GM21723 (cell line): ENCODE data around the gene SGMS1.
"Not testable (repeated sequence)": the region's sequence is repeated elsewhere in the genome, so short reads cannot be mapped to it uniquely, and the experiment has no call there.

Experiments used
- ATAC-seq: cut with Tn5 transposase; IDR thresholded peaks from one replicate; pipeline ENCODE4 v1.9.1; 2021; ENCODE audit warnings: mild to moderate bottlenecking, moderate library complexity; ENCODE audit not compliant: unreplicated experiment

Gene SGMS1

DNA sequence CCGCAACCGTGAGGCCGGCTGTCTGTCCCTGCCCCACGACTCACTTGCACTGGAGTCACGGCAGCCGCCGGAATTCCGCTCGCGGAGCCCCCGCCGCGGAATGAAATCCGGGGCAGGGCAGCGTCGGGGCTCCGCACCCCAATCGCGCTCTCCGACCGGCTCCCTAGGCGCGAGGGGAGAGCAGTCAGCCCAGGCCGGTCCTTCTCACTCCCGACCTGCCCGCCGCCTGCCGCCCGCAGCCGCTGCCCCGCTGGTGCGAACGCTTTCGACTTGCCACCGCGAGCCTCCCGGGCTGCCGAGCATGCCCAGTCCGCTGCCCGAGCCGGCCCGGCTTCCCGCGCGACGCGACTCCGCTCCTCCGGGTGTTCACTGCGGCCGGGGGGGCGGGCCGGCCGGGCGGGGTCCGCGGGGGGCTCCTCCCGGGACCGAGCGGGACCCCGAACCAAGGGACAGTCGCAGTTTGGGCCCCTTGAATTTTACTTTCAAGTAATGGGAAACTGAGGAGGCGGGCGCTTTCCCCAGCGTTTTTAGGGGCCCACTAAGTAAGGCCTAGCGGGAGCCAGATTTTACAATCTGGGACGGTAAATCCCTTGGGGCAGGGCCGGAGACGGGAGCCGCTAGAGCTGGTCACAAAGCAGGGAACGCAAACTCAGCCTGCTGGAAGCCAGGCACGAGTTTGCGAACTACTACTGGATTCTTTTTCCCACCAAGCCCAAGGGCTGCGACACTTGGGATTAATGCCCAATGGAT is at the start of gene SGMS1:
SGMS1 (minus strand) TSS at position 294 of the 750 bp plus-strand sequence. CDS start 279,842 bp downstream, outside the sequence.
- ATAC-seq: peak; percentile 35

DNA sequence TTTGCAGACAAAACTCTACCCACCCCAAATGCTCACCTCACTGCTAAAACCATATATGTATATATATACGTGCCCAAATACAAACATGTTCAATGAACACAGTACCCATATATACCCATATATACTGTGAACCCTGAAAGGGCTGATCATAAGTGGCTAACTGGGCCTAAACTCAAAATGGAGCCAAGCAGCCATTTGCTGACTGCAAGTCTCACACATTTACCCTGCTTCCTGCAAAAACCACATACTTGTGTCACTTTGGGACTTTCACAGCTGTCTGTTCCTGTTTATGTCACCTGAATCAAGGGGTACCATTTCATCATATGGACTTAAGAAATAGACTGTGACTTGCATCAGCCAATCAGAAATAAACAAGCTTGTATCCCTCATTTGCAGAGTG is 48.4 kb upstream of the SGMS1 start:
- peak; percentile 63 for ATAC-seq

GRCh38 chr10:50671645-50672044 is 47.9 kb upstream of the SGMS1 start:
- not testable (repeated sequence) for ATAC-seq

DNA sequence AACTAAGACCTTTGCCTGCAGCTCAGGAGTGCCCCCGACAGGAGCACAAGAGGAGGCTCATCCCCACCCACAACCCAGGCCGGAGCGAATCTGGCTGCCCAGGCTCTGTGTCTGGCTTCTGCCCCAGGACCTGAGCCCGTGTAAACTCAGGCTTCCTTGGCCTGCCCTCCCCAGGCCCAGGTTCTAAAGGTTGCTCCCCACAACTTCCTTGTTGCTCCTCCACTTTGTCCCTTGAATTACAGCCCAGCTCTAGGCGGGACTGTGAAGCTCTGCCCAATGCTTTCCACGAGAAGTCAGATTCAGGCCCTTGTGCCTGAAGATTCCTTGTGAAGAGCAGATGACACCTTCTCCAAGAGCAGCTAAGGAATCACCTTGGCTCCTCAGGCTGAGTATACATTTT is 46.2 kb upstream of the SGMS1 start:
- not testable (repeated sequence) for ATAC-seq

- ATAC-seq: not testable (repeated sequence)
Measured at GRCh38 chr10:50667353-50667752, 43.6 kb upstream of the SGMS1 start.

- not testable (repeated sequence) for ATAC-seq
Measured at GRCh38 chr10:50662420-50662819, 38.7 kb upstream of the SGMS1 start.

GRCh38 chr10:50661563-50661962 is 37.8 kb upstream of the SGMS1 start:
- not testable (repeated sequence) for ATAC-seq

- peak; percentile 99 for ATAC-seq
Measured at GRCh38 chr10:50659865-50660730, 36.3 kb upstream of the SGMS1 start.

DNA sequence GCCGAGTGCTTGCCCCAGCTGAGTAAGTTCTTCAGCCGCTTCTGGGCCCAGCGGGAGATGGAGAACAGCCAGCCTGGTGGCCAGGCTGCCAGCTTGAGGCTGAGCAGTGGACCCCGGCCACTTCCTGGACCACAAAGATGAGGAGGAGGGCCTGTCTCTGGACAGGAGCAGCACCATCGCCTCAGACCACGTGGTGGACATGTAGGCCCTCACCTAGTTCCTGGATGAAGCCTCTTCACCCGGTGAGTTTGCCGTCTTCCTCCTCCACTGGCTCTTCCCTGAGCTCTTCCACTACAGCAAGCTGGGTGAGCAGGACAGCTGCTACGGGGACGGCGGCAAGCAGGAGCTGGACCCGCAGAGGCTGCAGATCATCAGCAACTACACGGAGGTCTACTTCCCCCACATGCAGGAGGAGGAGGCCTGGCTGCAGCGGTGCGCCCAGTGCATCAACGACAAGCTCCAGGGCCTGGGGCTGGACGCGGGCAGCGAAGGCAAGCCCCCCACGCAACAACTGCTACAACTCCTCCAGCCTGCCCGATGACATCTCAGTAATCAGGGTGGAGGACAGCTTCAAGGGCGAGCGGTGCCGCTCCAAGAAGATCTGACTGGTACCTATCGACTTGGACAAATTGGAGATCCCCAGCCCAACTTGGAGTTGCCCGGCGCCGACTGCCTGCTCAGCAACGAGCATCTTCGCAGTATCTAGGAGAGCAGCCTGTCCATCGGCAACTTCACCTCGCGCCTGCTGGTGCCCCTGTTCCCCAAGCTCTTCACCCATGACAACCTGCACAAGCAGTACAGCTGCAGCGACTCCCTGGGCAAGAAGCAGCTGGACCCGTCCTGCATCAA is 35.5 kb upstream of the SGMS1 start:
- not testable (repeated sequence) for ATAC-seq

- ATAC-seq: no peak
Measured at GRCh38 chr10:50658165-50658564, 34.4 kb upstream of the SGMS1 start.

- no peak for ATAC-seq
Measured at GRCh38 chr10:50653758-50654157, 30.0 kb upstream of the SGMS1 start.

DNA sequence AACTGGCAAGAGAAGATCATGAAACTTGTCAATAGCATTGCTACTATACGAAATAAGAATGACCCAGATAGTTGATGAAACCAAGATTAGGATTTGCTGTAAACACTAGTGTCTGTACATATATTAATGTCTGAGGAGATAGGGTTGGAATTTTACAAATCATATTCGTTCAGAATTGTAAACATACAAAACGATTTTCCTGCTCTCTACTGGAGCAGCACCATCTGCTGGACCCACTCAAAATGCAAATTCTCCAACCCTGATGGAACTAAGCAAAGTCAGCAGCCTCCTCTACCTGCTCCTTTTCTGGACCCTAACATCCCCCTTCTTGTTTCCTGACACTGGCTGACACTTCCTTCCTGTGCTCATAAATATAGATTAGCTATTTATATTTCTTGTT is 29.4 kb upstream of the SGMS1 start:
- peak; percentile 48 for ATAC-seq

DNA sequence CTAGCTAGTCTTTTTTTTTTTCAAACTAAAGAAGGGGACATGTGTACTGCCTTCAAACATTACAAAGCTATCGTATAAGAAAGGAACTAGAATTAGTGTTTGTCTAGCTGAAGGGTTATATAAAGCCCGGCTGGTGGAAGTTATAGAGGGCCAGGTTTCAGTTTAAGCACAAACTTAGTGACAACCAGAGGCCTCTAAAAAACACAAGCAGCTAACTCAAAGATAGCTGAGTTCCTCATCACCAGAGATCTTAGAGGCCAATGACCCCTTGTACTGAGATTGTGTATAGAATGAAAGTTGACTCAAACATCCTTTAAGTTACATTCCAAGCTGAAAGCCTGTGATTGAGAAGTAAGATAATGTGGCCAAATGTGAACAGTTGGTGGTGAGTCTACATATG is 28.1 kb upstream of the SGMS1 start:
- no peak for ATAC-seq

DNA sequence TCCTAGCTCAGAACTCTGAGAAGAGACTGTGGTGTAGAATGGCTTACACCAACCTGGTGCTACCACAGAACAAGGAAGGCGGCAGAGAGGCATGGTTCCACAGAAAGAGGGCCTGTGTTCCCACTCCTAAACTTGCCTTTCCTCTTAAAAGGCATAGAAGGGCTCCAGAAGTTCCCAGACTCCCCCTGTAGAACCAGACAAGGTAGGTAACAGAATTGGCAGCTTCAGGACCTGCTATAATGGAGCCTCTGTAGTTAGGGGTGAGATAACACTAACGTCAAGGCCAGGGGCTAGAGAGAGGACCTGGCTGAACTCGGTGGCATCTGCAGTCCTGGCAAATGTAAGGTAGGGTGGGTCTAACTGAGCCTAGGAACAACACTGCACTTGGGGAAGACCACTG is 26.7 kb upstream of the SGMS1 start:
- ATAC-seq: no peak

DNA sequence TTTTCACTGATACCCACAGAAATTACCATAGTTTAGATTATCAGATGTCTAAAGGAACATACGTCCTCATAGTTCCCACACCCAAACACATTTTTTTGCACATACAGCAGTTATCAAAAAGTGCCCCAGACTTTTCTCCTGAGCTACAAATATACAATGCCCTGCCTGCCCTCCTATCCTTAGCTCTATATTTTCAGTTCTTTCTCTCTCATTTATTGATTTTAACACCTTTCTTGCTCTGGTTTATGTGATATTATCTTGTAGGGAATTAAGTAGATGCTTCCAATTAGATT is 25.1 kb upstream of the SGMS1 start:
- no peak for ATAC-seq

DNA sequence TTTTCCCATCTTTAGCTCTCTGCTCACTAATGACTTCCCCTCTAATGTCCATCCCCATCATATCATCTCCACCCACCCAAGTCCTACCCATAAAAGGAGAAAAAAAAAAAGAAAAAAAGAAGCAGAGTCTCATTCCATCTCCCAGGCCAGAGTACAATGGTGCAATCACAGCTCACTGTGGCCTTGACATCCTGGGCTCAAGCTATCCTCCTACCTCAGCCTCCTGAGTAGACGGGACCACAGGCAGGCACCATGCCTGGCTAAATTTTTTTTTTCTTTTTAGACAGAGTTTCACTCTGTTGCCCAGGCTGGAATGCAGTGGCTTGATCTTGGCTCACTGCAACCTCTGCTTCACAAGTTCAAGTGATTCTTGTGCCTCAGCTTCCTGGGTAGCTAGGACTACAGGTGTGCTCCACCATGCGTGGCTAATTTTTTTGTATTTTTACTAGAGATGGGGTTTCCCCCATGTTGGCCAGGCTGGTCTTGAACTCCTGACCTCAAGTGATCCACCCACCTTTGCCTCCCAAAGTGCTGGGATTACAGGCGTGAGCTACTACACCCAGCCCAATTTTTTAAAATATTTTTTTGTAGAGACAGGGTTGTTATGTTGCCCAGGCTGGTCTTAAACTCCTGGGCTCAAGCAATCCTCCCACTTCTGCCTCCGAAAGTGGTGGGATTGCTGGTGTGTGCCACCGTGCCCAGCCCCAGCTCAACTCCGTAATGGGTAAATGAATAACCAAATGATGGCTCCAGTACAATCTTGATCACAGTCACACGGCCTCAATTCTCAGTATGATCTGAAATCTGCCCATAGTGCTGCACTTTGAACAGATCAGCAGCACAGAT is 24.6 kb upstream of the SGMS1 start:
- ATAC-seq: peak; percentile 64

DNA sequence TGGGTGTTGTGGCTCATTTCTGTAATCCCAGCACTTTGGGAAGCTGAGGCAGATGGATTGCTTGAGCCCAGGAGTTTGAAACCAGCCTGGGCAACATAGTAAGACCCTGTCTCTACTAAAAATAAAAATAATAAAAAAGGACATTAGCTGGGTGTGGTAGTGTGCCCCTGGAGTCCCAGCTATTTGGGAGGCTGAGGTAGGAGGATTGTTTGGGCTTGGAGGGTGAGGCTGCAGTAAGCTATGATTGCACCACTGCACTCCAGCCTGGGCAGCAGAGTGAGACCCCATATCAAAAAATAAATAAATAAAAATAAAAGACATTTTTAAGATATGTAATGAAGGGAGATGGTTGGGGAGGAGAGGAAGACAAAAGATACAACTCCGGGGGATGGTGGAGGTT is 23.6 kb upstream of the SGMS1 start:
- ATAC-seq: not testable (repeated sequence)

GRCh38 chr10:50645236-50645635 is 21.5 kb upstream of the SGMS1 start:
- ATAC-seq: no peak

DNA sequence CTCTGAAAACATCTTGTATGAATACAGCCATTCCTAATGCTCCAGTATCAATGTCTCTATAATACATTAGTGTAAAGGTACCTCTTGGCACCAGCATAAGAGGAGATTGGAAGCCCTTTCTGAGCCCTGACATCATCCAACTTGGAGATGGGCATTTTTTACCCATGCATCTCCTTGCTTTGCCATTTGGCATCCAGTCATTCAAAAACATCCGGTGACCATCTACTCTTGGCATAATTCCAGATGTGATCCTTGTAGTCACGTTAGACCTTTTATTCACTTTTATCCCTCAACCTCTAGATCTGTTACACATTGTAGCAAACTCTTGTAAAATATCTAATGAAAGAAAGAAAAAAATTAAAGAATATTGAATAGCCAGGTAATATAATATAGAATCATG is 17.9 kb upstream of the SGMS1 start:
- no peak for ATAC-seq

GRCh38 chr10:50640238-50640637 is 16.5 kb upstream of the SGMS1 start:
- no peak for ATAC-seq
